WERI-Rb-1 (cell line): ENCODE measurements around the gene SCT.

Source experiments
- DNase-seq: peaks from one replicate; pipeline ENCODE4 v3.0.0-alpha.2; 2020
- H3K27ac ChIP-seq: fragments of 250-450 bp; sonication (Bioruptor Pico); 2 replicates; pipeline ENCODE4 v1.5.1; 2020; ENCODE audit warnings: mild to moderate bottlenecking, moderate library complexity
- H3K27me3 ChIP-seq: fragments of 250-450 bp; sonication (Bioruptor Pico); 2 replicates; pipeline ENCODE4 v1.5.1; 2021; ENCODE audit warnings: mild to moderate bottlenecking, low read depth, moderate library complexity; ENCODE audit not compliant: insufficient read depth, severe bottlenecking
- H3K36me3 ChIP-seq: fragments of 250-450 bp; sonication (Bioruptor Pico); 2 replicates; pipeline ENCODE4 v1.5.1; 2020; ENCODE audit warnings: mild to moderate bottlenecking, moderate library complexity
- H3K4me3 ChIP-seq: 2 replicates; pipeline ENCODE4 v1.5.1; 2011; ENCODE audit warnings: low read depth, mild to moderate bottlenecking, control low read depth, low read length
- H3K9me3 ChIP-seq: fragments of 250-450 bp; sonication (Bioruptor Pico); 2 replicates; pipeline ENCODE4 v1.5.1; 2021; ENCODE audit warnings: mild to moderate bottlenecking, moderate library complexity; ENCODE audit not compliant: severe bottlenecking
- CTCF ChIP-seq: IDR thresholded peaks from 2 replicates; pipeline ENCODE4 v1.5.1; 2011; ENCODE audit warnings: low read depth, mild to moderate bottlenecking, control low read depth, inconsistent platforms, low read length

SCT gene

GRCh38 chr11:620935-621814 lies 5.8 kb downstream of the SCT start:
- Histone ChIP-seq H3K4me3 (no peak overlapping the region), H3K27me3 (no peaks in the 10 kb centered on the region), H3K36me3 (no peaks in the 10 kb centered on the region; the same call in 1 of the 2 replicates), H3K27ac (no peak overlapping the region), H3K9me3 (no peaks in the 10 kb centered on the region)
- no peak for TF ChIP-seq CTCF
- DNase-seq: no peak

- H3K27me3 ChIP-seq: no peaks in the 10 kb centered on the region
- TF ChIP-seq CTCF: no peak
- H3K4me3 ChIP-seq: no peak overlapping the region
- no peaks in the 10 kb centered on the region for H3K9me3 ChIP-seq
- H3K36me3 ChIP-seq: peaks cover 5% of the 10 kb centered on the region
- DNase-seq: no peak
- H3K27ac ChIP-seq: no peak overlapping the region
Observed at GRCh38 chr11:620201-620600, 6.8 kb downstream of the SCT start.

- no peak overlapping the region for H3K27ac ChIP-seq
- H3K9me3 ChIP-seq: no peaks in the 10 kb centered on the region
- no peak for TF ChIP-seq CTCF
- no peak for DNase-seq
- H3K36me3 ChIP-seq: peaks cover 7% of the 10 kb centered on the region
- no peak overlapping the region for H3K4me3 ChIP-seq
- H3K27me3 ChIP-seq: no peaks in the 10 kb centered on the region
Observed at GRCh38 chr11:619628-620050, 7.3 kb downstream of the SCT start.

GRCh38 chr11:618856-619627 lies 7.9 kb downstream of the SCT start:
- Histone ChIP-seq H3K27me3 (no peaks in the 10 kb centered on the region), H3K27ac (no peak overlapping the region), H3K4me3 (no peak overlapping the region), H3K9me3 (no peaks in the 10 kb centered on the region), H3K36me3 (peaks cover 10% of the 10 kb centered on the region)
- DNase-seq: no peak
- TF ChIP-seq CTCF: no peak

- DNase-seq: no peak
- H3K36me3 ChIP-seq: peaks cover 13% of the 10 kb centered on the region
- H3K27ac ChIP-seq: no peak overlapping the region
- no peak for TF ChIP-seq CTCF
- H3K27me3 ChIP-seq: no peaks in the 10 kb centered on the region
- H3K4me3 ChIP-seq: no peak overlapping the region
- H3K9me3 ChIP-seq: no peaks in the 10 kb centered on the region
Observed at GRCh38 chr11:617912-618682, 8.9 kb downstream of the SCT start.
